IMR-90 (cell line): ENCODE measurements around the gene POFUT1.
A peak's percentile ranks its signal among the peaks of the same experiment; 100 is the strongest.

Experiments
- CTCF ChIP-seq: conservative IDR thresholded peaks from 2 replicates; pipeline ENCODE4 v1.5.1; 2012; ENCODE audit warnings: mild to moderate bottlenecking, low read depth, low read length, improper control_type of control experiment
- MAFK ChIP-seq: IDR thresholded peaks from 2 replicates; pipeline ENCODE4 v1.6.1; 2012; ENCODE audit warnings: low read depth, low read length, improper control_type of control experiment
- MAZ ChIP-seq: IDR thresholded peaks from 2 replicates; pipeline ENCODE4 v1.6.1; 2012; ENCODE audit warnings: low read depth, mild to moderate bottlenecking, low read length, improper control_type of control experiment, moderate library complexity, borderline replicate concordance
- NFE2L2 ChIP-seq: fragments of 150-350 bp; IDR thresholded peaks from 2 replicates; pipeline ENCODE4 v1.6.1; 2016; ENCODE audit warnings: low read depth, mild to moderate bottlenecking, low read length
- POLR2A ChIP-seq: IDR thresholded peaks from 2 replicates; pipeline ENCODE4 v1.6.1; 2012; ENCODE audit warnings: mild to moderate bottlenecking, low read depth, low read length
- RAD21 ChIP-seq: IDR thresholded peaks from 2 replicates; pipeline ENCODE4 v1.6.1; 2012; ENCODE audit warnings: low read length, improper control_type of control experiment
- SMC3 ChIP-seq: fragments of 150-350 bp; IDR thresholded peaks from 2 replicates; pipeline ENCODE4 v1.6.1; 2016; ENCODE audit warnings: low read depth, mild to moderate bottlenecking, antibody characterized with exemption, low read length, moderate library complexity
- TF ChIP-seq, protein P1 (sequence below): fragments of 150-350 bp; IDR thresholded peaks from 2 replicates; pipeline ENCODE4 v1.6.1; 2017; ENCODE audit warnings: mild to moderate bottlenecking, antibody characterized with exemption, low read length, low read depth

DNA sequence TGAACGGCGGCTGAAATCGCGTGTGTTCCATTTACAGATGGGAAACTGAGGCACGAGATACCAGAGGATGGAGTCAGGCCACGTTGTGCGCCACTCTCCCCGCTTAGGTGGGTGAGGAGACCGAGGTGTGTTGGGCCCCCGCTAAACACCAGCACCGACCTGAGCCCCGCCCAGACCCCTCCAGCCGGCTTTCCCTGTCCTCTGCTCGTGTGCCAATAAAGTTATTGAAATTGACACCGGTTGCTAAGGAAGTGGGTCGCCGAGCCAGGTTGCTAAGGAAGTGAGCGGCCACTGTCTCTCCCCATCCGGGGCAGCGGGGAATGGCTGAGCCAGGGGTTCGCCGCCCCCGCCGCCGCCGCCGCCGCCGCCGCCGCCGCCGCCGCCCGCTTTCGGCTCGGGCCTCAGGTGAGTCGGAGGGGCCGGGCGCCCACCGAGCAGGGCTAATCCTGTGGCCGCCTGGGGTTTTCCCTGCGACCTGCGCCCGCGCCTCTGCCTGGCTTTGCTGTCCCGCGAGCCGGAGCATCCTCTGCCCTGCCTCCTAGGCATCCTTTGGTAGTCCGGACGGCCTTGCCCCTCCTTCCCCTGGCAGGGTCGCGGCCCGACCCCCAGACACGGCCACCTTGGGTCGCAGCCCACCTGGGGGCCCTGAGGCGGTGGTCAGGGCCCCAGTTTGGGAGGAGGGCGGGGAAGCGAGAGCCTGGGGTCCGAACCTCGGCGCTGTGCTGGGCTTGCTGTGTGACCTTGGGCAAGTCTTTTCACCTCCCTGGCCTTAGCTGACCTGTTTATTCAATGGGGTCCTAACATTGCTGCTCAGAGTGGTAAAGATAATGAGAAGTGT, 69.9 kb downstream of the POFUT1 start, which contains the start of gene KIF3B:
- TF ChIP-seq NFE2L2, result no peak
- TF ChIP-seq CTCF, result no peak
- no peak for TF ChIP-seq MAFK
- TF ChIP-seq MAZ, result peak; percentile 84
- TF ChIP-seq, protein P1, sequence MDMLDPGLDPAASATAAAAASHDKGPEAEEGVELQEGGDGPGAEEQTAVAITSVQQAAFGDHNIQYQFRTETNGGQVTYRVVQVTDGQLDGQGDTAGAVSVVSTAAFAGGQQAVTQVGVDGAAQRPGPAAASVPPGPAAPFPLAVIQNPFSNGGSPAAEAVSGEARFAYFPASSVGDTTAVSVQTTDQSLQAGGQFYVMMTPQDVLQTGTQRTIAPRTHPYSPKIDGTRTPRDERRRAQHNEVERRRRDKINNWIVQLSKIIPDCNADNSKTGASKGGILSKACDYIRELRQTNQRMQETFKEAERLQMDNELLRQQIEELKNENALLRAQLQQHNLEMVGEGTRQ, result no peak
- no peak for TF ChIP-seq SMC3
- no peak for TF ChIP-seq POLR2A
- no peak for TF ChIP-seq RAD21
